Cortex of kidney (tissue), 1 donor: ENCODE data around the gene KRT35.

ENCODE experiments used
- DNase-seq: peaks from one replicate; lab custom pipeline; 2025; lab: John Stamatoyannopoulos, UW

Gene KRT35

DNA sequence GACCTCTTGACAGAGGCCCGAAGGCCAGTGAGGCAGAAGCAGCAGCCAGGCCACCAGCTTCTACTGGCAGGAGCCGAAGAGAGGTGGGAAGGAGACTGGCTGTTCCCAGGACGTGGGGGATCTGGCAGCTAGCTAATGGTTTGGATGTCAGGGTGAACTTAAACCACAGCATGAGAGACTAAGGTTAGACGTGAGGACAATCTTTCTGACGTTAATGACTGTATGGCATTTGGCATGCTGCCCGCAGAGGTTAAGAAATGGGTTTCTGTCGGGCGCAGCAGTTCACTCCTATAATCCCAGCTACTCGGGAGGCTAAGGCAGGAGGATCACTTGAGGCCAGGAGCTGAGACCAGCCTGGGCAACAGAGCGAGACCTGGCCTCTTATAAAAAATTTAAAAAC is 30.8 kb upstream of the KRT35 start:
- no peak for DNase-seq

DNA sequence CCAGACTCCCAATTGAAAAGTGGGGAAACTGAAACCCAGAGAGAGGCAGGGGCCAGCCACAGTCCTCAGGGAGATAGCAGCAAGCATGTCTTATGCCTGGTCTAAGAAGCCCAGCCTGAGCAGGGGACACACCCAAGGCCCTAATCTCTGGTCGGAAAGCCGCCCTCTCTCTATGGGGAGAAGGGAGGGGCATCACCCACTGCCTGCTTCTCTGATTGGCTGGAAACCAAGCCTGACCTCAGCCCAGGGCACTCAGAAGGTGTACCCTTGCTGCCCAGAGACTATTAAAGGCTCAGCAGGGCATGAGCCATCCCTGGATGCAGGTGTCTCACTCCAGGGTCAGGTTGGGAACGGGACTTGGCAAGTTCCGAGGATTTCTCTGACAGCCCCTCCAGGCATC is 30.2 kb upstream of the KRT35 start:
- DNase-seq = no peak

DNA sequence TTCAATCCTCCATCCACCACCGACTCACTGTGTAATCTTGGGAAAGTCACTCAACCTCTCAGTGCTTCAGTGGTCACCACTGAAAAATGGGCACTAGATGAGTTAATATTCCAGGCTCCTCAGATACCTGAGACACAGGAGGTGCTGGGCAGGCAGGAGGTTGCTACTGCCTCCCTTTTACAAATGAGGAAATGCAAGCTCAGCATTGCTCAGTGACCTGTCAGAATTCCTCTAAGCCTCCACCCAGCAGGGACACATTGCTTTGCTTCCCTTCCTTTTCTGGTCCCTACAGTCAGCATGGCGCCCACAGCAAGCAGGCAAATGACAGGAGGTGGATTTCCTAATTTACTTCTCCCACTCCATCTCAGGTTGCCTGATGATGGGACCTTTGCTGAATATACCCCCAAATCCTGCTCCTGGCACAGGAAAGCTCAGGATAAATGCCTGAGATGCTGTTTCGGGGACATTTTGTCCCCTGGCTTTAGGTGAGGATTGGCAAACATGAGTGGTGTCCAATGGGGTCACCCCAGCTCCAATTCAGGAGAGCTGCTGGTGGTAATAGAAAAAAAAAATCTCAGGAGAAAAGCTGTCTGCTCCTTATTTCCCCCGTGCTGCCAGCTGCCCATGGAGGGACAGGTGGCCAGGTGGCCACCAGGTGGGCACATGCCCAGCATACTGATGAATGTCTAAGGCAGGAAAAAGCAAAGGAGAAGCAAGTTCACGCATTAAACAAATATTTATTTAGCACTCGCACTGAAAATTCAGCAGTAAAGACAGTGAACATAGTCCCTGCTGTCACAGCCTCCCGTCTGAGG is 29.5 kb upstream of the KRT35 start:
- no peak for DNase-seq

DNA sequence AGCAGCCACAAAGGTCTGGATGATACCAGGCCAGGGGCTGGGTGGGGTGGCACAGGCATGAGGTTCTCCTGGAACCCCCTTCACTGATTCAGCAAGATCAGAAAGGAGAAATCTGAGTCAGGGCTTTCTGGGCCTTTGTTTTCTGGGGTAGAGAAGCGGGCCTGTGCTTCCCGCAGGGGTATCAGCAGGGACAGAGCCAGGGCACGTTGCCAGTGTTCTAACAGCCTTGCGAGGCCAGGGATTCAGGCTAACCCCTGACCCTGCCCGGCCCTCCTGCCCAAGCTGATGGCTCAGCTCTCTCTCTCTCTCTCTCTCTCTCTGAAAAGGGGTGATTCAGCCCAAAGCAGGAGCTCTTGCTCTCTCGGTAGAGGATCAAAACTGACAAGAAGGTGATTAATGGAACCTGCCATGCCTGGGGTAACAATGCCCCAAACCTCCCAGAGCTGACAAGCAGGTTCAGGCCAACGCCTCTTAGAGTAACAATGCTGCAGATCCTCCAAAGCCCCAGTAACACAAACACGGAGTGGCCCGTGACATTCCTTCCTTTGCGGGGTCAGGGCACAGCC is 26.4 kb upstream of the KRT35 start:
- no peak for DNase-seq

DNA sequence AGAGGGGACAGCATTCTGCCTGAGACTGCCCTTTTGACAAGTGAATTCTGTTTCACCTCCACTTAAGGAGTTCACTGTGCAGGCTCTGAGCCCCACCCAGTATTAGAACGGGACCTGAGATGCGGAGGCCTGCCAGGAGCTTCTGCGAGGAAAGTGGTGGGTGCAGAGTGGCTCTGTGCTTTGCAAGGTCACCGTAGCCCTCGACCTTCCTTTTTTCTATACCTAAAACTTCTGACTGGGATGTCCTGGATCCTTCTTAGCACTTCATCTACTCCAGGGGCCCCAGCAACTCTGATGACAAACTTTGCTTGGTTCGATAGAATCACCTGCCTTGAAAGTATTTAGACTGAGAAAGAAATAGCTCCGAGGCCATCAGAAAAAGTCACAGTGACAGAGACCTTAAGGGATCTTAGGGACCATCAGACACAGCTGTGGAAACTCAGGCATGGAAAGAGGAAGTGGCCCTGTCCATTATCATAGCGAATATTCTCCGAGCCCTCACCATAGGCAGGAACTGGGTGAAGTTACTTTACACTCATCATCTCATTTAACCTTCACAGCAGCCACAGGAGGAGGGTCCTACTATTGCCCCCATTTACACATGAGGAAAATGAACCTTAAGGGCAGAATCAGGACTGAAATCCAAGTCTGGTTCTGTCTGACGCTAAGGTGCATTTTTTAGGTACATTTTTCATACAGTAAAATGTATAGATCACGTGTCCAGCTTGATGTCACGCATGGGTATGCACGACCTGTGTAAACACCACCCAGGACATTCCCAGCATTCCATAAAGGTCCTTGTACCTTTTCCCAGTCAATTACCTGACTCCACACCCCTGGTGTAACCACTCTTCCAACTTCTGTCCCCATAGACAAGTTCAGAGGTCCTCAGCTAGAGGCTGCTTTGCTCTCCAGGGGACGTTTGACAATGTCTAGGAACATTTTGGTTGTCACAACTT is 25.1 kb upstream of the KRT35 start:
- no peak for DNase-seq

DNA sequence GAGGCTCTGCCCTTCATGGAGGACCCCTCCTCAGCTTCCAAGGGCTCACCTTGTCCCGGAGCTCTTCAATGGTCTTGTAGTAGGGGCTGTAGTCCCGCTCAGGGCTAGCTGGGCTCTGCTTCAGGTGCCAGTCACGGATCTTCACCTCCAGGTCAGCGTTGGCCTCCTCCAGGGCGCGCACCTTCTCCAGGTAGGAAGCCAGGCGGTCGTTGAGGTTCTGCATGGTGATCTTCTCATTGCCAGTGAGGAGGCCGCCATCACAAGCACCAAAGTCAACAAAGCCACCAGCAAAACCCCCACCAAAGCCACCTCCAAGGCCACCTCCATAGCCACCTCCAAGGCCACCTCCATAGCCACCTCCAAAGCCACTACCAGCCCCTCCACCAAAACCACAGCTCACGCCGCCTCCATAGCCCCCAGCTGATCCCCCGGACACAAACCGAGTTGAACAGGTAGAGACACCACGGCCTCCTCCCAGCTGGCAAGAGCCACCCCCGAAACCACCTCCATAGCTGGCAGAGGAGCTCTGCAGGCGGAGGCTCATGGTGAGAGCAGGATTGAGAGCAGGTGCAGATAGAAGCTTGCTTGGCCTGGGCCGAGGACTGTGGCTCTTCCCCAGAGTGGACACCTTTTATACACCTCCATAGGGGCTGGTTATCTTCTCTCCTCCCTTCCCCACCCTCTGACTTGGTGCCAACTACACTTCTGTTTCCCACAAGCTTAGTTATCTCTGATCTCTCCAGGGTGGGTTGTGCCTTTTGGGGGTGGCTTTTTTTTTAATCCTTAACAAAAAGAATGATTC is 24.3 kb upstream of the KRT35 start, which contains the start of gene KRT13:
KRT13 (minus strand) TSS at position 606 of the 802 bp plus-strand sequence; CDS start at position 544, 62 bp downstream.
- DNase-seq = no peak

DNA sequence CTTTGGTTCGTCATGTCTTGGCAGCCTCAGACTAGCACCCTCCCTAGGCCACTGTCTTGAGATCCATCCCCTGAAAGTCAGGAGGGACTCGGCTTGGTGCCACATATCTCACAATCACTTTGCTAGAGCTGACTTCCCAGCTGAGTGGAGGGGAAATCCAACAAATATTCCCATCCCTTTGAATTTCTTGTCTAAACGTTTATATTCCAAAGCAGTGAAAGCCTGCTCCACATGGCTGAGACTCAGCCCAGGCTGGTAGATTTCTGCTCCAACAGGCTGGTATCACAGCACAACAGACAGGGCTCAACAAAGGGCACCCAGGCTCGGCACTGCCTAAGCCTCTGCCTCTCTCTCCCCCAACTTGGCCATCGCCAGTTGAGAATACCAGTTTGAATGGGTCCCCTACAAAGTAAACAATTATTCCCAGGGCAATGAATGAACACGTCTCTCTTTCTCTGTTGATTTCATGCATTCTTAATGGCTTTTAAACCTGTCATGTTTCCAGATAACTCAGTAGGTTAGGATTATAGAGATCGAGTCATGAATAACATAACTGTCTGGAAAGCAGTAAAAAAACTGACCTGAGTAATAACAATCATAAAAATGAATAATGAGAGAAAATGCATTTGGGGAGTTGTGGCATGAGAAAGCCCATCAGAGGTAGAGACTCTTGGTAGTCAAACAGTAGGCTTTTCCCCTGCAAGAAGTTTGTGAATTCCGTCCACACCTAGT is 23.5 kb upstream of the KRT35 start:
- DNase-seq = no peak

DNA sequence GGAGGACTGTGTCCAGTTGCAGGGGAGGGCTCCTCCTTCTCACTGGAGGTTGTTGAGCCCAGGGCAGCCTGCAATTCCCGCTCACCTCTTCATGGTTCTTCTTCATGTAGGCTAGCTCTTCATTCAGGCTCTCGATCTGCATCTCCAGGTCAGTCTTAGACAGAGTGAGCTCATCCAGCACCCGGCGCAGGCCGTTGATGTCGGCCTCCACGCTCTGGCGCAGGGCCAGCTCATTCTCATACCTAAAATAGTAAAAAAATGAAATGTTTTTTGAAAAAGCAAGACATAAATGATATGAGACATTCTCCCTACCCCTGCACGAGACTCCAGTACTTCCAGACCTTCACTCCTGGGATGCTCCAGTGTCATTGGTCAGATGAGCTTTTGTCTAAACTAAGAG is 22.3 kb upstream of the KRT35 start:
- no peak for DNase-seq

DNA sequence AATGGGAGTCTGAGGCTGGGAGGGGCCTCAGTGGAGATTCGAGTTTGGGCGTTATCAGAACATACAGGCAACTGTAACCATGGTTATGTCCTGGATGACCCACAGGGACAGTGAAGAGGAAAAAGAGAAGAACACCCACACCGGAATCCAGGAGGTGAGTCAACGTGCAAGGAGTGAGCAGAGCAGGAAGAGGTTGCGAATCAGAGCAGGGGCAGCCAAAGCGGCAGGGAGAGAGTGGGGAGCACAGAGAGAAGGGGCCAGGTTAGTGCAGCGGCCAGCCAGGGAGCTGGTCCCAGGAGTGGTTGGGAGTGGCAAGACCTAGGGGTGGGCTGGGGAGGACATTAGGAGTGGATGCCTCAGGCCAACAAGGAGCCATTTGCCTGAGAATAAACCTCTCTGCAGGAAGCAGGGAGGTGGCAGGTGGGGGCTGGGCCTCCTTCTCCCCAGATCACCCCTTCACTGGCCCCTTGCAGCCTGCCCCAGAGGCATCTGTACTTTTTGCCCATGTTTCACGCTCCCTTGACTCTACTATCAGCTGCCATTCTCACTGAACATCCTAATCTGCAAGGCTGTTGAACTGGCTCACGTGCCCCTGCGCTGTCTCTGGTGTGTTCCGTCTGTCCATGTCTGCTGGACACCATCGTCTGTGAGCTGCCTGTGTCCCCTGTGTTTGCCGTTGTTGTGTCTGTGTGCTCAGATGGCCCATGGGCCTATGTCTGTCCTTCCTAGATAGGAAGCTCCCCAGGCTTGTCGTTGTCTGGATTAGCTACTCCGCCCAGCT is 19.4 kb upstream of the KRT35 start:
- no peak for DNase-seq

DNA sequence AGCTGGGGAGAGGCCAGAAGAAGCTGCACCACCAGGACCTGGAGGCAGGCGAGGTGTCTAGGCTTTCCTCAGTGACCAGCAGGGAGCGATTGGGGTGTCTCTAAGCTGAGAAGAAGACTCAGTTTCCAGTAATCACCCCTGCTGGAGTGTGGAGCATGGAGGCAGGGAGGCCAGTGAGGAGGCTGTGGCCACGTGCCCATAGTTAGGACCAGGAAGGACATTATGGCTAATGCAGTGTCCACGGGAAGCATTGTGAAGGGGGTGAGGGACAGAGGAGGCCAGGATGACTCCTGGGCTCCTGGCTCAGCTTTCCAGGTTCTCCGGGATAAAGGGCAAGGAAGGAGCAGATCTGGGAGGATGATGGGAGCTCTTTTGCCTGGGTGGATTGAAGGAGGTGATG is 18.8 kb upstream of the KRT35 start:
- no peak for DNase-seq

DNA sequence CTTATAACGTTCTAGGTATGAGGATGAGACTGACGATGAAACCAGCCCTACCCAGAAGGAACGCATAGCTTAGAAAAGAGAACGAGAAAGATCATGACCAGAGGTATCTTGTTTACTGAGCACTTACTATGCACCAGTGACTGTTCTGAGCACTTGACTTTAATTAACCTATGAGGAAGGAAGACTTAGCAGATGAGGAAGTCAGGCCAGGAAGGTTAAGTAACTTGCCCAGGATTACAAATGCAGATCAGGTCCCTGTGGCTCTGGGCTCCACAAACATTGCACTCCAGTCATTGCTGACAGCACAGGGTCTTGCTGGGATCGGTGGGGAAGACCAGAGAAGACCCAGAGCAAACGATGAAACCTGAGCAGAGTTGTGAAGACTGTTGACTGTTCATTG is 17.3 kb upstream of the KRT35 start:
- DNase-seq = no peak

DNA sequence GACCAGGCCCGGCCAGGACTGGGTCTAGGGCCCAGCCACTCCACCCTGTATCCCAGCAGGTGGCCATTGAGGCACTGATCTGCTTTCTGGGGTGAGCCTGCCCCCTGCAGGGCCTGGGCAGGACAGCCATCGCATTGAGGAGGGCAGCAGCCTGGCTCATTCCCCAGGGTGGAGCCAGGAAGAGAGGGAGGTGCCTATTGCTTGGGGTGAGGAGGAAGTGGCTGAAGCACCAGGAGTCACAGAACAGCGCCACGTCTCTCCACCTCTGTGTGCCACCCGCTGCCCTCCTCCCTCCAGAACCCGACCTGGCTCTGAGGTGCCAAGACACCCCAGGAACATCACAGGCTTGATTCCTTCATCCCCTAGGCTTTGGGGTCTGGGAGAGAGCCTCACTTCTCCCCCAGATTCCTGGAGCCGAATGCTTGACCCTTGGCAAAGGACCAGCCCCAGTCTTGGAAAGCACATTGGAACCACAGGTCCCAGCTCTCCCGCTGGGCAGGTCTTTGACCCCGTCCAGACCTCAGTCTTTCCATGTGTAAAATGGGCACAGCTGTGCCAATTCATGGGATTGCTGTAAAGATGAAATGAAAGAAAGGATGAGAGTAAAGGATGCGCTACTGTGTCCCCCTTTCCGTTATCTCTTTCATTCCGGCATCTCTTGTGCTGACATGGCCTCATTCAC is 16.0 kb upstream of the KRT35 start:
- DNase-seq = no peak

DNA sequence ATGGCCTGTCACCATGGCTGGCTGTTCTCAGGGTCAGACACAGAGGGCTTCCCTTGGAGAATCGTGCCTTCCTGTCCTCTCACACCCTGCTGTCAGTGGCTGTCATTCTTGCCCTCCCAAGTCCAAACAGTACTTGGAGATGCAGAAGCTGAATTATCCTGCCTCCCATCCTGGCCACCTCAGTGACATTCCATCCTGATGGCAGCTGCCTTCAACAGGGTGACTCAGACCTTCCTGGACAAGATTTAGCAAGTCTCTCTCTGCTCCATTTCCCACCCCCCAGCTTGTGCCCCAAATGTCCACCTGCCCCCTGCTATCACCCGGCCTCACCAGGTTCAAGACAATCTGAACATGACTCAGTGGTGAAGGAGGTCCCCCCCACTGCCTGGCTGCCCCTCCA is 13.6 kb upstream of the KRT35 start:
- DNase-seq = no peak

DNA sequence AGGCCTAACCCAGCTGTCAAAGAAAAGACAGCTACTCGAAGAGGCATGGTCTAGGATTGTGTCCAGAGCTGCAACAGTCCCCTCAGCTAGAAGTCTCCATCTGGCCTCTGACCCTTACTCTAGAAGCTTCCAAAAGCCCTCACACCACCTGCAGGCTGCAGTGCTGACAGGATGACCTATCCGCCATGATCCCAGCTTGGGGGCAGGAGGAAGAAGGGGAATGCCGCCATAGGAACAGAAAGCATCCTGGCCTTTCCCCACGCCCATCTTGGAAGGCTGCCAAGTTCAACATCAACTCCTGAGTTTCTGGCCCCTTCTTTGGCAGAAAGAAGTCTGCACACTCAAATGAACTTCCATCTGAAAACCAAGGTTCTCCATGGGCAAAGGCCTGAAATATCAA is 11.8 kb upstream of the KRT35 start:
- DNase-seq = no peak

DNA sequence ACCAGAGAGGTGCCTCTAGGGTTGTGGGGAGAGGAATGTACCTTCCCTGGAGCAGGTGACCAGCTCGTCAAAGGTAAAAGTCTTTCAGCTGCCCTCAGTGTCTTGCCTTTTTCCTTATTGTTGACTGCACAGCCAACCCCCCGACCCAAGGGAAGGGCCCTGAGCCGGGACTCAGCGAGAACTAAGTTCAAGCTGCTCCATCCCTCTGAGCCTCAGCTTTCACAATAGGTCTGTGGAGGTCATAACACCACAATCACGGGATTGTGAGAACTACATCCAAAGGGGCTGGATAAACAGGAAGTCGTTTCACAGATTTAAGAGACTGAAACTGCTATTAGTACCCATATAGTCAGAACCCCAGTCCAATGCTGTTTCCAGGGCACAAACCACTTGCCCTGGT is 11.4 kb upstream of the KRT35 start:
- no peak for DNase-seq

DNA sequence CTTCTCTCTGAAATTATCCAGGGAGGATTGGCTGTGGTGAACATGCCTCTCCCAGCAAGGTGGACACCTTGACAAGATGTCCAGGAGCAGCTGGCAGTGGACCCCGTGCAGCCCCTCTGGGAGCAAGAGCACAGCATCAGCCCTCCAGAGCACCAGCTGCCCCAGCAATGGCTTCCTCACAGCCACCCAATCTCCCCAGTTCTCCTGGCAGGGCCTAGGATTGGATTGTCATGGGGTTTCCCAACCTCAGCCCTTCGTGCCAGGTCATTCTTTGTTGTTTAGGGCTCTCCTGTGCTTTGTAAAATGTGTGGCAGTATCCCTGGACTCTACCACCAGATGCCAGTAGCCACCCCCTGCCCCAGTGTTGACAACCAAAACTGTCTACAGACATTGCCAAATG is 10.5 kb upstream of the KRT35 start:
- DNase-seq = no peak

DNA sequence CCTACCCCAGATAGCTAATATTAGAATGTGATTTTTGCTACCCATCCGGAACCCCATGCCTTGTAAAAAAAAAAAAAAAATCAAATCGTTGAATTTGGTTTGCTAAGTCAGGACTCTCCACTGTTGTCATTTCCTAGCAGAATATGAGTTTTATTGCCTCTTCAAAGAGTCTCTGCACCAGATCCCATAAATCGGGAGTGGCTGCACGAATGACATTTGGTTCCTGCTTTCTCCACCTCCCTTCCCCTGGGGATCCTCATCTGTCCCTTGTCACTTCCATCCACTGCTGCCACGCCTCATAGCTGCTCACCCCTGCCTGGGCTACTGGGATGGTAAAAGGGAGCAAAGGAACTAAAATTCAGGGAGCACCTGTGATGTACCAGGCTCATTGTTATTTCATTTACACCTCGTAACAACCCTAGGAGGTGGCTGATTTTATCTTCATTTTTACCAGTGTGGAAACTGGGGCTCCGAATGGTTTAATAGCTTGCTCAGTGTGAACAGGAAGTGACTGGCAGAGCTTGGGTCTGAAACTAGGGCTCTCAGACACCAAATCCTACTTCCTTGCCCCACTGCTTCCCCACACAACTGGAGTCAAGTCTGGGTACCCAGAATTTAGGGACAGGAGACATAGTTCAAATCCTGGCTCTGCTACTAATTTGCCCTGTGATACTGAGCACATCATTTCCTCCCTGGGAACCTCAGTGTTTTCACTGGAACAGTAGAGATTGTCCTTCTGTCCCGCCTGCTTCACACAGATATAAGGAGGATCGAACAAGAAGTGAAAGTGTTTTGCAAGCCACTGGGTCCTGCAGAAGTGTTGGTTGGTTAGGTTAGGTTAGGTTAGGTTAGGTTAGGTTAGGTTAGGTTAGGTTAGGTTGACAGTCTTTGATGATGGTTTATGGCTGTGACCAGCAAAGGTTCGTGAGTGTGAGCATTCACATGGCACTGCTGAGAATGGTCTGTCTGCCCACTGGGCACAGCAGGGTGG is 9.3 kb upstream of the KRT35 start:
- DNase-seq = no peak

DNA sequence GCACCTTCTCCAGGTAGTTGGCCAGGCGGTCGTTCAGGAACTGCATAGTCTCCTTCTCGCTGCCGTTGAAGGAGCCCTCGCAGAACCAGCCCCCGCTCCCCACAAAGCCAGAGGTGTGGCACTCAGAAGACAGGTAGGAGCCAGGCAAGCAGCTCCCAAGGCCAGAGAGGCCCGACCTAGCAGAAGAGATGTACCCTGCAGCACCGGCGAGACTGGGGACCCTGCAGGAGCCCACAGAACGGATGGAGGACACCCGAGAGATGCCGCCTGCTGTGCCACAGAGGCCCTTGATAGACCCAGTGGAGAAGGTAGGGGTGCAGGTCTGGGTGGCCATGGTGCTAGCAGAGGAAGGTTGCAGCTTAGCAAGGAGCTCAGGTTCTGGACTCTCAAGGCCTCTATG is 8.6 kb upstream of the KRT35 start, which contains the start of gene KRT36:
KRT36 (minus strand) TSS at position 380 of the 400 bp plus-strand sequence; CDS start at position 334, 46 bp downstream.
- DNase-seq = no peak
